GM12878 (cell line): ENCODE measurements around the gene INO80B. TPM values are rescaled to one million over a fixed set of nuclear protein-coding genes. Genes with fewer than 3 reads are reported as not detected.

Source experiments
- ATAC-seq: fragments of 200-7000 bp; cut with Tn5 transposase; 3 replicates; pipeline ENCODE4 v1.9.1; 2020; ENCODE audit warnings: mild to moderate bottlenecking, moderate library complexity
- BruUV-seq: library from RNA; stranded (reverse); fragments of 400-500 nt; replicated peaks from 2 replicates; lab custom pipeline; 2021; lab: Mats Ljungman, UMichigan
- CTCF ChIA-PET: fragments of 300-600 bp; sonication (Branson Sonifier 250); formaldehyde crosslinking; extraction: SDS; loops from one replicate; lab custom pipeline; 2021; ENCODE audit warnings: inconsistent platforms; lab: Yijun Ruan, JAX
- POLR2A ChIA-PET: fragments of 350-600 bp; formaldehyde crosslinking; extraction: SDS; loops from one replicate; lab custom pipeline; 2021; ENCODE audit warnings: inconsistent platforms; lab: Charles Lee
- RAD21 ChIA-PET: fragments of 300-600 bp; sonication (Branson Sonifier 250); formaldehyde crosslinking; loops from one replicate; lab custom pipeline; 2023; ENCODE audit warnings: antibody characterized with exemption; ENCODE audit not compliant: unreplicated experiment; lab: Charles Lee
- SMC1A ChIA-PET: fragments of 300-600 bp; sonication (Branson Sonifier 250); formaldehyde crosslinking; loops from one replicate; lab custom pipeline; 2023; ENCODE audit not compliant: unreplicated experiment, uncharacterized antibody; lab: Charles Lee
- DNase-seq: peaks from one replicate; pipeline ENCODE4 v3.0.0-alpha.2; 2011; ENCODE audit warnings: low read depth, low spot score
- FAIRE-seq: peaks from 3 replicates; lab custom pipeline; 2011; peaks lifted over from hg19 to GRCh38; lab: Jason Lieb, UNC
- H2AFZ ChIP-seq: 2 replicates; pipeline ENCODE4 v1.6.0; 2011; ENCODE audit warnings: low read depth, low read length, control low read depth; ENCODE audit not compliant: control insufficient read depth
- H3K27ac ChIP-seq: 2 replicates; pipeline ENCODE4 v1.5.1; 2011; ENCODE audit warnings: control low read depth; ENCODE audit not compliant: control insufficient read depth, insufficient read depth
- H3K27me3 ChIP-seq, 2 experiments: replicated peaks in 1 of 2; 2 replicates each; pipeline versions ENCODE4 v1.6.0 to v1.6.1; 2011; ENCODE audit warnings: low read length in 1 of 2; ENCODE audit not compliant: control insufficient read depth in 2 of 2, insufficient read depth in 2 of 2
- H3K36me3 ChIP-seq, 2 experiments: 2 replicates each; pipeline ENCODE4 v1.5.1; 2011; ENCODE audit warnings: low read length in 1 of 2; ENCODE audit not compliant: control insufficient read depth in 2 of 2, insufficient read depth in 2 of 2
- H3K4me1 ChIP-seq: 2 replicates; pipeline ENCODE4 v1.6.1; 2011; ENCODE audit warnings: mild to moderate bottlenecking, low read length, moderate library complexity, mixed read lengths; ENCODE audit not compliant: control insufficient read depth, insufficient read depth
- H3K4me2 ChIP-seq: 2 replicates; pipeline ENCODE4 v1.6.0; 2011; ENCODE audit warnings: control low read depth; ENCODE audit not compliant: control insufficient read depth, insufficient read depth
- H3K4me3 ChIP-seq: fragments of 200-600 bp; sonication (generic); 2 replicates; pipeline ENCODE4 v1.5.1; 2016
- H3K79me2 ChIP-seq: 2 replicates; pipeline ENCODE4 v1.6.0; 2011; ENCODE audit warnings: low read length; ENCODE audit not compliant: control insufficient read depth, insufficient read depth
- H3K9ac ChIP-seq: 2 replicates; pipeline ENCODE4 v1.8.0; 2011; ENCODE audit warnings: low read length, control low read depth, mixed read lengths; ENCODE audit not compliant: control insufficient read depth, insufficient read depth
- H3K9me3 ChIP-seq: replicated peaks from 3 replicates; pipeline ENCODE4 v1.5.1; 2011; ENCODE audit warnings: mild to moderate bottlenecking, low read length; ENCODE audit not compliant: control insufficient read depth, insufficient read depth
- H4K20me1 ChIP-seq: 2 replicates; pipeline ENCODE4 v1.6.0; 2011; ENCODE audit not compliant: control insufficient read depth, insufficient read depth
- CBFB ChIP-seq: IDR thresholded peaks from 2 replicates; pipeline ENCODE4 v1.6.1; 2016; ENCODE audit warnings: antibody characterized with exemption, low read depth
- ETV6 ChIP-seq, 2 experiments: fragments of 450-650 bp in 1 of 2; IDR thresholded peaks in 1 of 2; conservative IDR thresholded peaks in 1 of 2; 2 replicates each; pipeline ENCODE4 v1.6.1; 2014; ENCODE audit warnings: antibody characterized with exemption in 1 of 2, borderline replicate concordance in 1 of 2, low read depth in 1 of 2, mild to moderate bottlenecking in 1 of 2, moderate library complexity in 1 of 2
- FOS ChIP-seq: IDR thresholded peaks from 3 replicates; pipeline ENCODE4 v1.6.1; 2011; ENCODE audit warnings: borderline replicate concordance; ENCODE audit not compliant: insufficient read length; ENCODE audit errors: extremely low read depth
- FOXM1 ChIP-seq: IDR thresholded peaks from 2 replicates; pipeline ENCODE4 v1.6.1; 2012; ENCODE audit warnings: low read depth, mild to moderate bottlenecking, inconsistent platforms, low read length, moderate library complexity
- KLF5 ChIP-seq: fragments of 450-650 bp; IDR thresholded peaks from 2 replicates; pipeline ENCODE4 v1.6.1; 2014; ENCODE audit warnings: mild to moderate bottlenecking; ENCODE audit not compliant: partially characterized antibody
- NFYB ChIP-seq: IDR thresholded peaks from 2 replicates; pipeline ENCODE4 v1.6.1; 2011; ENCODE audit warnings: low read depth, mild to moderate bottlenecking, low read length, improper control_type of control experiment, moderate library complexity; ENCODE audit not compliant: insufficient read depth
- SP1 ChIP-seq: IDR thresholded peaks from one replicate; pipeline ENCODE4 v1.6.1; 2011; ENCODE audit warnings: low read depth, low read length
- SUZ12 ChIP-seq: fragments of 200-600 bp; sonication (generic); IDR thresholded peaks from one replicate; pipeline ENCODE4 v1.6.1; 2018; ENCODE audit warnings: antibody characterized with exemption, mild to moderate bottlenecking; ENCODE audit not compliant: unreplicated experiment
- ZNF274 ChIP-seq: IDR thresholded peaks from one replicate; pipeline ENCODE4 v1.8.0; 2011; ENCODE audit not compliant: insufficient read length, insufficient read depth
- WGBS: methylation state at CpG from one replicate; pipeline ENCODE4 v1.1.6; 2016; ENCODE audit warnings: low lambda C conversion rate; ENCODE audit not compliant: insufficient replicate concordance, insufficient coverage; ENCODE audit errors: missing lambda C conversion rate; 5-methylcytosine and 5-hydroxymethylcytosine counted together
- in situ Hi-C: fragments of 300-500 bp; cut with MboI; formaldehyde crosslinking; loops from 9 replicates; pipeline ENCODE4 v1.14.3; 2018; ENCODE audit warnings: mixed read lengths
- intact Hi-C: fragments of 100-400 bp; cut with micrococcal nuclease; formaldehyde crosslinking; loops from one replicate; pipeline ENCODE4 v1.14.2; 2022; ENCODE audit not compliant: unreplicated experiment
- polyA plus RNA-seq, 11 experiments: library from polyadenylated mRNA; depleted of rRNA in 4 of 11; unstranded in 6 of 11; stranded (reverse) in 5 of 11; fragments of >200 nt; fragmentation: Nextera tagmentation in 4 of 11; fragmentation: Illumina TruSeq in 1 of 11; extraction: Ambion mirVana in 4 of 11; extraction: Trizol in 1 of 11; gene quantifications; 1 replicate in 1 of 11; 2 replicates in 10 of 11; pipeline versions ENCODE4 v1.2.1 to v1.2.3, GENCODE V29; 2011 to 2016; ENCODE audit warnings: inconsistent platforms in 2 of 11, missing spikeins in 2 of 11, low read depth in 1 of 11
- total RNA-seq, 4 experiments: library from RNA; depleted of rRNA in 3 of 4; stranded (reverse); fragments of >200 nt in 3 of 4; fragmentation: Illumina TruSeq in 1 of 4; extraction: Trizol in 1 of 4; gene quantifications; 2 replicates each; pipeline versions ENCODE4 v1.2.1 to v1.2.3, GENCODE V29; 2013 to 2021

Gene INO80B
- total and polyA plus RNA-seq, 10 of the 15 experiments (the other 5 are each of a cell fraction or from before 2014, with no cell fraction given) = 1.3 to 26.7 (median 11.1) TPM

GRCh38 chr2:74486141-74486540, 31.3 kb downstream of the INO80B start:
- H4K20me1 ChIP-seq = no peaks in the 10 kb centered on the region; the same call in 1 of the 2 replicates
- ChIA-PET CTCF (interaction anchor here (19.4 kb wide), 1 partner anchor 102 kb away, joined by 280 read pairs; no protein-coding TSS in a partner anchor), SMC1A (interaction anchor here (1.5 kb wide), 1 partner anchor 99 kb away, joined by 5 read pairs; no protein-coding TSS in a partner anchor), POLR2A (interaction anchor here (0.7 kb wide), 1 partner anchor 103 kb away, joined by 3 read pairs; no protein-coding TSS in a partner anchor), RAD21 (interaction anchor here (0.8 kb wide), 1 partner anchor 99 kb away, joined by 4 read pairs; no protein-coding TSS in a partner anchor)
- no peak for DNase-seq
- FAIRE-seq = no peak
- H3K4me1 ChIP-seq = peaks cover 7% of the 10 kb centered on the region
- BruUV-seq = no TSS peak
- TF ChIP-seq ETV6 (conservative IDR thresholded peaks at IDR 0.05 in 1 of 2, IDR thresholded peaks at IDR 0.05 in 1 of 2; ENCODE audit: borderline replicate concordance in 1 of 2, low read depth in 1 of 2) = no peak
- TF ChIP-seq CBFB = no peak
- no peak for TF ChIP-seq ZNF274
- no peak for TF ChIP-seq NFYB
- TF ChIP-seq FOXM1 = no peak
- TF ChIP-seq SP1 = no peak
- TF ChIP-seq SUZ12 = no peak
- no peak for TF ChIP-seq FOS
- TF ChIP-seq KLF5 = no peak
- H3K79me2 ChIP-seq = peaks cover 21% of the 10 kb centered on the region
- no peak overlapping the region for H2AFZ ChIP-seq
- no peak overlapping the region for H3K4me3 ChIP-seq
- H3K9me3 ChIP-seq = no peaks in the 10 kb centered on the region
- in situ Hi-C loops = loop anchor here (10.0 kb wide), 1 partner anchor 99 kb away; no protein-coding TSS in a partner anchor
- H3K27me3 ChIP-seq = no peaks in the 10 kb centered on the region; a peak in 1 of 4 replicates
- WGBS = 90% methylated on average over 2 of the region's 2 CpGs
- H3K9ac ChIP-seq = no peak overlapping the region
- intact Hi-C loops = no loop called here
- H3K27ac ChIP-seq = no peak overlapping the region
- no peak for ATAC-seq
- H3K36me3 ChIP-seq = peaks cover 2 to 5% of the 10 kb centered on the region in 2 experiments; a peak in 3 of 4 replicates
- no peak overlapping the region for H3K4me2 ChIP-seq
